Naive thymus-derived CD4-positive, alpha-beta T cell (primary cell): ENCODE measurements around the gene HCST. TPM values are rescaled to one million over a fixed set of nuclear protein-coding genes. Genes with fewer than 3 reads are reported as not detected.
"Not testable (repeated sequence)": the region's sequence is repeated elsewhere in the genome, so short reads cannot be mapped to it uniquely, and the experiment has no call there.

ENCODE experiments used
- ATAC-seq: fragments of 150-1000 bp; cut with Tn5 transposase; 2 replicates; pipeline ENCODE4 v1.10.0; 2021; ENCODE audit warnings: mild to moderate bottlenecking, moderate library complexity
- CTCF ChIA-PET: fragments of 350-600 bp; sonication (Branson Sonifier 250); formaldehyde crosslinking; loops from one replicate; lab custom pipeline; 2021; ENCODE audit warnings: antibody characterized with exemption; lab: Charles Lee
- POLR2A ChIA-PET: fragments of 350-600 bp; sonication (Branson Sonifier 250); formaldehyde crosslinking; loops from one replicate; lab custom pipeline; 2021; ENCODE audit warnings: antibody characterized with exemption, inconsistent platforms; lab: Charles Lee
- DNase-seq, 9 donors: peaks; one replicate each; pipeline versions ENCODE4 v3.0.0 to v3.0.0-alpha.2; 2020 to 2022; ENCODE audit warnings: mixed read lengths in 1 of 9
- H3K27ac ChIP-seq: one replicate; pipeline ENCODE4 v1.7.0; 2013; ENCODE audit warnings: mild to moderate bottlenecking, low read depth, low read length, moderate library complexity
- H3K27me3 ChIP-seq, 2 donors: one replicate each; pipeline ENCODE4 v1.7.0; 2013; ENCODE audit warnings: low read length in 2 of 2, mild to moderate bottlenecking in 2 of 2, moderate library complexity in 2 of 2; ENCODE audit not compliant: control insufficient read depth in 2 of 2, insufficient read depth in 2 of 2
- H3K36me3 ChIP-seq, 3 experiments: 1 replicate in 2 of 3; 2 replicates in 1 of 3; pipeline ENCODE4 v1.7.0; 2013; ENCODE audit warnings: low read length in 3 of 3, mild to moderate bottlenecking in 3 of 3, moderate library complexity in 1 of 3; ENCODE audit not compliant: insufficient read depth in 3 of 3, control insufficient read depth in 2 of 3
- H3K4me1 ChIP-seq, 2 donors: one replicate each; pipeline ENCODE4 v1.7.0; 2013; ENCODE audit warnings: low read length in 2 of 2, mild to moderate bottlenecking in 2 of 2, moderate library complexity in 1 of 2; ENCODE audit not compliant: control insufficient read depth in 2 of 2, insufficient read depth in 2 of 2
- H3K4me3 ChIP-seq: 2 replicates; pipeline ENCODE4 v1.7.0; 2013; ENCODE audit warnings: mild to moderate bottlenecking, low read length
- H3K9me3 ChIP-seq, 3 experiments: 1 replicate in 2 of 3; 2 replicates in 1 of 3; pipeline ENCODE4 v1.7.0; 2013; ENCODE audit warnings: low read length in 3 of 3; ENCODE audit not compliant: control insufficient read depth in 2 of 3
- H3K27ac Mint-ChIP-seq, 9 donors: one replicate each; pipeline ENCODE4 v1.8.0; 2020 to 2022; ENCODE audit warnings: mixed read lengths in 9 of 9, mild to moderate bottlenecking in 8 of 9, moderate library complexity in 5 of 9, inconsistent platforms in 2 of 9
- H3K27me3 Mint-ChIP-seq, 5 donors: one replicate each; pipeline ENCODE4 v1.8.0; 2021 to 2022; ENCODE audit warnings: mixed read lengths in 5 of 5, mild to moderate bottlenecking in 1 of 5
- H3K36me3 Mint-ChIP-seq, 5 donors: one replicate each; pipeline ENCODE4 v1.8.0; 2020 to 2022; ENCODE audit warnings: mixed read lengths in 5 of 5, mild to moderate bottlenecking in 3 of 5, inconsistent platforms in 1 of 5
- H3K4me1 Mint-ChIP-seq, 7 donors: one replicate each; pipeline ENCODE4 v1.8.0; 2020 to 2022; ENCODE audit warnings: mixed read lengths in 7 of 7, mild to moderate bottlenecking in 3 of 7, inconsistent platforms in 1 of 7
- H3K4me3 Mint-ChIP-seq, 10 donors: one replicate each; pipeline ENCODE4 v1.8.0; 2020 to 2022; ENCODE audit warnings: mild to moderate bottlenecking in 10 of 10, mixed read lengths in 10 of 10, moderate library complexity in 6 of 10, inconsistent platforms in 2 of 10
- H3K9me3 Mint-ChIP-seq, 11 donors: one replicate each; pipeline ENCODE4 v1.8.0; 2020 to 2022; ENCODE audit warnings: mixed read lengths in 11 of 11, mild to moderate bottlenecking in 4 of 11, inconsistent platforms in 1 of 11, moderate library complexity in 1 of 11
- intact Hi-C, 2 donors: fragments of 100-400 bp; cut with micrococcal nuclease; formaldehyde crosslinking; loops; one replicate each; pipeline ENCODE4 v1.15.1; 2023
- polyA plus RNA-seq, 2 donors: library from polyadenylated mRNA; unstranded; fragments of 300-500 nt; fragmentation: Illumina TruSeq; gene quantifications; one replicate each; pipeline ENCODE4 v1.2.3, GENCODE V29; 2021
- total RNA-seq, 6 experiments: library from RNA in 5 of 6; stranded (reverse) in 5 of 6; gene quantifications; 1 replicate in 5 of 6; 2 replicates in 1 of 6; pipeline ENCODE4 v1.2.3 and lab custom pipeline; 2021 to 2026

The HCST gene
- total and polyA plus RNA-seq, 7 experiments from 2014 or later, result 57.4 to 895 (median 117) TPM

DNA sequence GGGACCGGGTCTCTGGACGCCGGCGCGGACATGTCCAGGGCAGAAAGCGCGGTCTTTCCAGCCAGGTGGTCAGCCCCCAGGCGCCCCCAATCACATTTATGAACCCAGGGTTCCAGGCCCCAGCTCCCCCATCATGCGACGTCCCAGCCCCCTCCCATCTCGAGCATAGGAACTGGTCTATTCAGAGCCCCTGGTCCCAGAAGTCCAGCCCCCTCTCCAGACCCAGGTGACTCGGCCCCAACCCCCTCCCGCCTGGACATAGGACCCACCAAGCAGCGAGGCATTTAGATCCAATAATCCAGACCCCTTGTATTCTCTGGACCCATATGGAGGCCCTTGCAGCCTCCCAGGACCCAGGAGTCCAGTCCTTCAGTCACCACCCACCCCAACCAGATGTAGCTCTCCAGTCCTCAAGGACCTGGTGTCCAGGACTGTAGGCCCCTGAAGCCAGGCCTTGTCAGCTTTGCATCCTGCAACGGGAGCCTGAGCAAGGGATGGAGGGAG is 33.5 kb upstream of the HCST start:
- H3K36me3 ChIP-seq, result no peaks in the 10 kb centered on the region
- ATAC-seq (no peak), DNase-seq (no peak)
- ChIA-PET POLR2A (interaction anchor here (1.2 kb wide), 1 partner anchor 29 kb away, joined by 5 read pairs; no protein-coding TSS in a partner anchor), CTCF (no interaction called here)
- no peaks in the 10 kb centered on the region for H3K9me3 ChIP-seq
- H3K4me1 ChIP-seq, result peaks cover 16 to 18% of the 10 kb centered on the region in 2 donors
- intact Hi-C loops, result loop anchor here (1.0 to 5.0 kb wide), 9 partner anchors 10 to 221 kb away; partner anchors contain the start of genes ARHGAP33 (in 2 of the 2), ALKBH6 (in 1 of the 2), COX6B1 (in 1 of the 2) and HCST (in 1 of the 2)
- Mint-ChIP-seq H3K27me3 (peaks cover 22 to 58% (median 41%) of the 10 kb centered on the region in 5 donors), H3K36me3 (peaks cover 0 to 8% (median 0%) of the 10 kb centered on the region in 5 donors), H3K4me3 (peak overlapping the region; percentile 21 to 92 (median 72)), H3K27ac (peak overlapping the region in 1 of 9 donors; percentile 30), H3K4me1 (peaks cover 13 to 22% (median 17%) of the 10 kb centered on the region in 7 donors), H3K9me3 (peaks cover 0 to 6% (median 0%) of the 10 kb centered on the region in 11 donors)
- no peak overlapping the region for H3K4me3 ChIP-seq
- peaks cover 5 to 7% of the 10 kb centered on the region in 2 donors for H3K27me3 ChIP-seq
- H3K27ac ChIP-seq, result no peak overlapping the region

DNA sequence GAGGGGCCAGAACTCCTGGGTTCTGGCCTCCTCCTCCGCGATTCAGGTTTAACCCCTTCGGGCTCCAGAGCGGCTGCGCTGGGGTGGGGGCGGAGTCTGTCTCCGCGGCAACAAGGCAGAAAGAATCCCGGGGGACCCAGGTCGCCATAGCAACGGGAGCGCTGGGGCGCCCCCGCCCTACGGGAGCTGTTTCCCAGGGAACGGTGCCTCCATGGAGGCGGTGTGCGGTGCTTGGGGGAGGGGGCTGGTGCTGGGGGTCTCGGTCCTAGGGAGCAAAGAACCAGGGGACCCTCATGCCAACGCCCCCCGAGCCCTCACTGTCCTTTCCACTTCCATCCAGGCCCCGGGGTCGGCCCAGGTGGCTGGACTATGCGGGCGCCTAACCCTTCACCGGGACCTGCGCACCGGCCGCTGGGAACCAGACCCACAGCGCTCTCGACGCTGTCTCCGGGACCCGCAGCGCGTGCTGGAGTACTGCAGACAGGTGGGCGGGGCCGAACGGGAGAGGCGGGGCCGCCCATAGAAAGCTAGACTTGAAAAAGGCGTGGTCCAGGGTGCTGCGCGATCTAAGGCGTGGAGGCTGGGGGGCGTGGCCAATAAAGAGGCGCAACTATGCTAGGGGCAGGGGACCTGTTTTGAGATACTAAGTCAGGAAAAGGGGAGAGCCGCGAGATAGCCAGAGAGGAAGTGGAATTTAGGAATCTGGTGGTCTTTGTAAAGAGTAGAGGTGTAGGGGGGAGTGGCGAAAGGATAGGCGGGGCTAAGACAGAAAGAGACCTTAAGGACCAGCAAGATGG is 32.8 kb upstream of the HCST start:
- intact Hi-C loops, result loop anchor here (1.0 to 5.0 kb wide), 8 partner anchors 33 to 221 kb away; partner anchors contain the start of genes ARHGAP33 (in 2 of the 2), ALKBH6 (in 1 of the 2), COX6B1 (in 1 of the 2) and HCST (in 1 of the 2)
- peaks cover 13 to 22% (median 17%) of the 10 kb centered on the region in 7 donors for H3K4me1 Mint-ChIP-seq
- peak overlapping the region in 5 of 9 donors; percentile 12 to 68 (median 53) for H3K27ac Mint-ChIP-seq
- H3K4me3 Mint-ChIP-seq, result peak overlapping the region; percentile 75 to 92 (median 82)
- no peaks in the 10 kb centered on the region for H3K36me3 ChIP-seq
- peaks cover 0 to 7% (median 0%) of the 10 kb centered on the region in 11 donors for H3K9me3 Mint-ChIP-seq
- H3K4me3 ChIP-seq, result no peak overlapping the region
- H3K27me3 Mint-ChIP-seq, result peaks cover 22 to 57% (median 42%) of the 10 kb centered on the region in 5 donors
- peaks cover 5 to 7% of the 10 kb centered on the region in 2 donors for H3K27me3 ChIP-seq
- H3K9me3 ChIP-seq, result no peaks in the 10 kb centered on the region
- peak; percentile 95 for ATAC-seq
- CTCF ChIA-PET, result no interaction called here
- H3K27ac ChIP-seq, result no peak overlapping the region
- peaks cover 0 to 8% (median 0%) of the 10 kb centered on the region in 5 donors for H3K36me3 Mint-ChIP-seq
- POLR2A ChIA-PET, result interaction anchor here (1.2 kb wide), 1 partner anchor 29 kb away, joined by 5 read pairs; no protein-coding TSS in a partner anchor
- peak; percentile 55 to 88 (median 78) for DNase-seq
- H3K4me1 ChIP-seq, result peaks cover 16 to 18% of the 10 kb centered on the region in 2 donors

DNA sequence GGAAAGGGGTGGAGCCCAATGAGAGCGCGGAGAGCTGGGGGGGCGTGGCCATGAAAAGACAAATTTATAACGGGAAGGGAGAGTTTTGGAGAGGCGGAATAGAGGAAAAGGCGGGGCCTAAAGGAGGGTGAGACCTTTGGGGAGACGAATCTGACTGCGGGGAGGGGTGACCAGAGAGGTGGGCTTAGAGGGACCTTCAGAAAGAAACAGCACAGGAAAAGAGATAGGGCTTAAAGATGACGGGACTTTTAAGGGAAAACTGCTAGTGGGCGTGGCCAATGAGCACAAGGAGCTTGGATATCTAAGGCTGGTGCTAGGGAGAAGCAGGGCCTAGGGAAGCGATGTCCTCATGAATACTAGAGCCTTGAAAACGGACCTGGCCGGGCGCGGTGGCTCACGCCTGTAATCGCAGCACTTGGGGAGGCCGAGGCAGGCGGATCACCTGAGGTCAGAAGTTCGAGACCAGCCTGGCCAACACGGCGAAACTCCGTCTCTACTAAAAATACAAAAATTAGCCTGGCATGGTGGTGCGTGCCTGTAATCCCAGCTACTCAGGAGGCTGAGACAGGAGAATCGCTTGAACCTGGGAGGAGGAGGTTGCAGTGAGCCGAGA is 32.1 kb upstream of the HCST start:
- H3K27ac ChIP-seq, H3K36me3 ChIP-seq, POLR2A ChIA-PET, H3K9me3 Mint-ChIP-seq, H3K27me3 ChIP-seq, DNase-seq, CTCF ChIA-PET, H3K9me3 ChIP-seq, H3K4me3 ChIP-seq, H3K36me3 Mint-ChIP-seq, ATAC-seq, intact Hi-C loops: not testable (repeated sequence)
- peak overlapping the region in 4 of 9 donors; percentile 20 to 68 (median 53) for H3K27ac Mint-ChIP-seq
- peak overlapping the region; percentile 75 to 92 (median 82) for H3K4me3 Mint-ChIP-seq
- H3K4me1 ChIP-seq, result peaks cover 16 to 18% of the 10 kb centered on the region in 2 donors
- peaks cover 13 to 23% (median 17%) of the 10 kb centered on the region in 7 donors for H3K4me1 Mint-ChIP-seq
- peaks cover 22 to 55% (median 42%) of the 10 kb centered on the region in 5 donors for H3K27me3 Mint-ChIP-seq

DNA sequence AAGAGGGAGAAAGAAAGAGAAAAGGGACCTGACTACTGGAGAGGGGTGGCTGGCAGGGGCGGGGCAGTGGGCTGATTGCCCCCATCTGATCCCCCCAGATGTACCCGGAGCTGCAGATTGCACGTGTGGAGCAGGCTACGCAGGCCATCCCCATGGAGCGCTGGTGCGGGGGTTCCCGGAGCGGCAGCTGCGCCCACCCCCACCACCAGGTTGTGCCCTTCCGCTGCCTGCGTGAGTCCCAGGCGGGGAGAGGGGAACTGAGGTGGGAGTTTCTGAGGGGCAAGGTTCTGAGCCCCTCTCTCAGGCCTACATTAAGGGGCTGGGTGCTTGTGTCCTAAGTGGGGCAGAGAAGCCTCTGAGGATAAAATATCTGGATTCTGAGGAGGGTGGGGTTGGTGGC is 31.5 kb upstream of the HCST start:
- H3K9me3 Mint-ChIP-seq, result peaks cover 0 to 4% (median 0%) of the 10 kb centered on the region in 11 donors
- H3K27ac Mint-ChIP-seq, result no peak overlapping the region
- peak overlapping the region in 2 of 10 donors; percentile 16 to 23 for H3K4me3 Mint-ChIP-seq
- intact Hi-C loops, result no loop called here
- H3K4me1 Mint-ChIP-seq, result peaks cover 13 to 23% (median 17%) of the 10 kb centered on the region in 7 donors
- peaks cover 22 to 49% (median 42%) of the 10 kb centered on the region in 5 donors for H3K27me3 Mint-ChIP-seq
- H3K27ac ChIP-seq, result no peak overlapping the region
- POLR2A ChIA-PET, result no interaction called here
- CTCF ChIA-PET, result no interaction called here
- H3K9me3 ChIP-seq, result no peaks in the 10 kb centered on the region
- no peak overlapping the region for H3K4me3 ChIP-seq
- H3K27me3 ChIP-seq, result peaks cover 5 to 7% of the 10 kb centered on the region in 2 donors
- no peaks in the 10 kb centered on the region for H3K36me3 ChIP-seq
- peaks cover 0 to 1% (median 0%) of the 10 kb centered on the region in 5 donors for H3K36me3 Mint-ChIP-seq
- ATAC-seq, result no peak
- H3K4me1 ChIP-seq, result peaks cover 16 to 18% of the 10 kb centered on the region in 2 donors
- no peak for DNase-seq

DNA sequence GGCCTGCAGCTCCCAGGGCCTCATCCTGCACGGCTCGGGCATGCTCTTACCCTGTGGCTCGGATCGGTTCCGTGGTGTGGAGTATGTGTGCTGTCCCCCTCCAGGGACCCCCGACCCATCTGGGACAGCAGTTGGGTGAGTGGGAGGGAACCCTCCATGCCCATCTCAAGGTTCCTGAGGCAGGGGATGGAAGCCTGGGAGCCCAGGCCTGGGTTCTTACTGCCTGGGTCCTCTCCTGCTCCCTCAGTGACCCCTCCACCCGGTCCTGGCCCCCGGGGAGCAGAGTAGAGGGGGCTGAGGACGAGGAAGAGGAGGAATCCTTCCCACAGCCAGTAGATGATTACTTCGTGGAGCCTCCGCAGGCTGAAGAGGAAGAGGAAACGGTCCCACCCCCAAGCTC is 30.7 kb upstream of the HCST start:
- Histone ChIP-seq H3K4me1 (peaks cover 16 to 18% of the 10 kb centered on the region in 2 donors), H3K27me3 (peaks cover 5 to 7% of the 10 kb centered on the region in 2 donors), H3K9me3 (no peaks in the 10 kb centered on the region), H3K36me3 (no peaks in the 10 kb centered on the region), H3K27ac (no peak overlapping the region), H3K4me3 (no peak overlapping the region)
- Mint-ChIP-seq H3K4me1 (peaks cover 13 to 23% (median 17%) of the 10 kb centered on the region in 7 donors), H3K36me3 (peaks cover 0 to 6% (median 0%) of the 10 kb centered on the region in 5 donors), H3K9me3 (peaks cover 0 to 4% (median 0%) of the 10 kb centered on the region in 11 donors), H3K27me3 (peaks cover 19 to 48% (median 39%) of the 10 kb centered on the region in 5 donors), H3K27ac (no peak overlapping the region), H3K4me3 (no peak overlapping the region)
- ATAC-seq, result no peak
- intact Hi-C loops, result no loop called here
- ChIA-PET CTCF (no interaction called here), POLR2A (no interaction called here)
- DNase-seq, result no peak

DNA sequence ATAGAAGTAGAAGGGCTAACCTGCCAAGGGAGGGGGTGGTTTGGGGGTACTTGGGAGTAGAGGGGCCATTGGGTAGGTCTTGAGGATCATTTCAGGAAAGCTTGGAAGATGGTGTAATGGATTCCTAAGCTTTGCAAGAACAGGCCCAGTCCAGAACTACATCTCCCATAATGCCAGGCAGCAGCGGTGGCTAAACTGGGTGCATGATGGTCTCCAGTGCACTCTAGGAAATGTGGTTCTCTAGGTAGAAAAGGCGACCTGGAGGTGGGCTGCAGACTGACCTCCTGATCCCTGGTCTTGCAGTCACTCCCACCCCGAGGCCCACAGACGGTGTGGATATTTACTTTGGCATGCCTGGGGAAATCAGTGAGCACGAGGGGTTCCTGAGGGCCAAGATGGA is 30.1 kb upstream of the HCST start:
- Mint-ChIP-seq H3K27ac (no peak overlapping the region), H3K4me3 (no peak overlapping the region), H3K27me3 (peaks cover 15 to 46% (median 39%) of the 10 kb centered on the region in 5 donors), H3K4me1 (peaks cover 13 to 23% (median 17%) of the 10 kb centered on the region in 7 donors), H3K9me3 (peaks cover 0 to 4% (median 0%) of the 10 kb centered on the region in 11 donors), H3K36me3 (peaks cover 0 to 6% (median 0%) of the 10 kb centered on the region in 5 donors)
- H3K36me3 ChIP-seq, result no peaks in the 10 kb centered on the region
- DNase-seq (no peak), ATAC-seq (no peak)
- peaks cover 5 to 7% of the 10 kb centered on the region in 2 donors for H3K27me3 ChIP-seq
- peaks cover 16 to 18% of the 10 kb centered on the region in 2 donors for H3K4me1 ChIP-seq
- no peaks in the 10 kb centered on the region for H3K9me3 ChIP-seq
- intact Hi-C loops, result no loop called here
- H3K27ac ChIP-seq, result no peak overlapping the region
- CTCF ChIA-PET, result no interaction called here
- POLR2A ChIA-PET, result no interaction called here
- H3K4me3 ChIP-seq, result no peak overlapping the region
